Body of pancreas (tissue), 4 donors: ENCODE results near the gene MAP7D1. TPM values are rescaled to one million over a fixed set of nuclear protein-coding genes. Genes with fewer than 3 reads are reported as not detected.

Experiments used
- ATAC-seq: fragments of 150-250 bp; one replicate; pipeline ENCODE4 v1.9.1; 2016
- DNase-seq, 4 donors: peaks; one replicate each; pipeline ENCODE4 v3.0.0-alpha.2; 2019
- H3K27ac ChIP-seq, 4 donors: fragments of 200-600 bp; sonication (generic); 1 replicate in 3 of 4; 2 replicates in 1 of 4; pipeline versions ENCODE4 v1.5.1 to v1.6.1; 2016 to 2019; ENCODE audit warnings: mild to moderate bottlenecking in 1 of 4, mixed read lengths in 1 of 4, moderate library complexity in 1 of 4
- H3K27me3 ChIP-seq, 2 donors: fragments of 200-600 bp; sonication (generic); one replicate each; pipeline ENCODE4 v1.6.0; 2016; ENCODE audit warnings: mild to moderate bottlenecking in 1 of 2
- H3K36me3 ChIP-seq, 2 donors: fragments of 200-600 bp; sonication (generic); replicated peaks in 1 of 2; 2 replicates each; pipeline ENCODE4 v1.5.1; 2016; ENCODE audit warnings: low read depth in 2 of 2; ENCODE audit not compliant: insufficient read depth in 1 of 2
- H3K4me1 ChIP-seq: fragments of 200-600 bp; sonication (generic); one replicate; pipeline ENCODE4 v1.6.0; 2016
- H3K4me3 ChIP-seq, 2 donors: fragments of 200-600 bp; sonication (generic); 1 replicate in 1 of 2; 2 replicates in 1 of 2; pipeline ENCODE4 v1.5.1; 2016 to 2019
- H3K9me3 ChIP-seq, 3 donors: fragments of 200-600 bp; sonication (generic); 1 replicate in 2 of 3; 2 replicates in 1 of 3; pipeline ENCODE4 v1.5.1; 2016
- POLR2A ChIP-seq, 3 donors: fragments of 450-650 bp; IDR thresholded peaks; one replicate each; pipeline ENCODE4 v1.6.1; 2016; ENCODE audit warnings: antibody characterized with exemption in 3 of 3, mild to moderate bottlenecking in 2 of 3
- WGBS, 2 donors: methylation state at CpG; one replicate each; pipeline ENCODE4 v1.1.5; 2017; 5-methylcytosine and 5-hydroxymethylcytosine counted together
- intact Hi-C: fragments of 100-400 bp; cut with DNase I; formaldehyde crosslinking; loops from one replicate; pipeline ENCODE4 v1.15.1; 2023
- total RNA-seq, 2 donors: library from RNA; depleted of rRNA; stranded (reverse); fragments of >200 nt; gene quantifications; one replicate each; pipeline ENCODE4 v1.1.0, GENCODE V29; 2016
- TF ChIP-seq, protein P1 (sequence below), 7 experiments: fragments of 450-650 bp in 4 of 7; fragments of 200-600 bp in 3 of 7; sonication (generic) in 3 of 7; IDR thresholded peaks; one replicate each; pipeline ENCODE4 v1.5.1; 2016 to 2019; ENCODE audit warnings: antibody characterized with exemption in 7 of 7

MAP7D1 gene
- total RNA-seq = 10 to 100 TPM; 32.9 to 97.2 TPM

GRCh38 chr1:36155408-36156328 lies at the start of gene MAP7D1:
Gene MAP7D1, plus strand, starts transcription at chr1:36156160. Its CDS starts 258 bp downstream, at chr1:36156418.
- Histone ChIP-seq H3K27ac (peak within 1 kb of the TSS; percentile 91 to 99 (median 94)), H3K36me3 (no peaks in the 10 kb centered on the region), H3K4me3 (peak within 1 kb of the TSS; percentile 74 to 90), H3K27me3 (no peaks in the 10 kb centered on the region), H3K4me1 (peaks cover 55% of the 10 kb centered on the region), H3K9me3 (no peaks in the 10 kb centered on the region)
- ATAC-seq = peak; percentile 88
- 0 to 3% methylated on average over 16 to 68 of the region's 88 CpGs for WGBS, 2 donors
- TF ChIP-seq, protein P1, sequence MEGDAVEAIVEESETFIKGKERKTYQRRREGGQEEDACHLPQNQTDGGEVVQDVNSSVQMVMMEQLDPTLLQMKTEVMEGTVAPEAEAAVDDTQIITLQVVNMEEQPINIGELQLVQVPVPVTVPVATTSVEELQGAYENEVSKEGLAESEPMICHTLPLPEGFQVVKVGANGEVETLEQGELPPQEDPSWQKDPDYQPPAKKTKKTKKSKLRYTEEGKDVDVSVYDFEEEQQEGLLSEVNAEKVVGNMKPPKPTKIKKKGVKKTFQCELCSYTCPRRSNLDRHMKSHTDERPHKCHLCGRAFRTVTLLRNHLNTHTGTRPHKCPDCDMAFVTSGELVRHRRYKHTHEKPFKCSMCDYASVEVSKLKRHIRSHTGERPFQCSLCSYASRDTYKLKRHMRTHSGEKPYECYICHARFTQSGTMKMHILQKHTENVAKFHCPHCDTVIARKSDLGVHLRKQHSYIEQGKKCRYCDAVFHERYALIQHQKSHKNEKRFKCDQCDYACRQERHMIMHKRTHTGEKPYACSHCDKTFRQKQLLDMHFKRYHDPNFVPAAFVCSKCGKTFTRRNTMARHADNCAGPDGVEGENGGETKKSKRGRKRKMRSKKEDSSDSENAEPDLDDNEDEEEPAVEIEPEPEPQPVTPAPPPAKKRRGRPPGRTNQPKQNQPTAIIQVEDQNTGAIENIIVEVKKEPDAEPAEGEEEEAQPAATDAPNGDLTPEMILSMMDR (IDR thresholded peaks at IDR 0.05) = no peak
- TF ChIP-seq POLR2A (IDR thresholded peaks at IDR 0.05) = peak; percentile 61 to 95 (median 94)
- intact Hi-C loops = no loop called here
- DNase-seq = peak; percentile 85 to 89 (median 88)

DNA sequence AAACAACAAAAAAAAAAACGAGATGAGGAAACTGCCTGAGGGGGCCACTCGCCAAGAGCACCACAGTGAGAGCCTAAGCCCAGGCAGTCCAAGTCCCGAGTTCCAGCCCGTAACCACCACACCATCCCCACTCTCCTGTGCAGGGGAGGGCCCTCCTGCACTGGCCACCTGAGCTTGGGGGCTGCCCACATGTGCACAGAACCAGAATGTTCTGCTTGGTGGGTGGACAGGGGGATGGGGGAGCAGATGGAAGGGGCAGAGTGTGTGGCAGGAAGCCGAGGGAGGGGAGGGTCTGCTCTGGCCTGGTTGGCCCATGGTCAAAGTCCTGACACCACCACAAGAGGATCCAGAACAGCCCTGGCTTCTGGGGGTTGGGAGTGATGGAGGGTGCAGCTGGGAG lies 49.7 kb upstream of the MAP7D1 start:
- 41% methylated on average over 5 of the region's 5 CpGs for WGBS, 2 donors
- no peaks in the 10 kb centered on the region for H3K9me3 ChIP-seq
- intact Hi-C loops = no loop called here
- no peak for ATAC-seq
- H3K4me3 ChIP-seq = no peak overlapping the region
- no peaks in the 10 kb centered on the region for H3K4me1 ChIP-seq
- no peak overlapping the region for H3K27ac ChIP-seq
- H3K27me3 ChIP-seq = no peaks in the 10 kb centered on the region
- TF ChIP-seq, protein P1 (IDR thresholded peaks at IDR 0.05) = no peak
- no peak for TF ChIP-seq POLR2A (IDR thresholded peaks at IDR 0.05)
- no peak for DNase-seq
- H3K36me3 ChIP-seq = no peaks in the 10 kb centered on the region

DNA sequence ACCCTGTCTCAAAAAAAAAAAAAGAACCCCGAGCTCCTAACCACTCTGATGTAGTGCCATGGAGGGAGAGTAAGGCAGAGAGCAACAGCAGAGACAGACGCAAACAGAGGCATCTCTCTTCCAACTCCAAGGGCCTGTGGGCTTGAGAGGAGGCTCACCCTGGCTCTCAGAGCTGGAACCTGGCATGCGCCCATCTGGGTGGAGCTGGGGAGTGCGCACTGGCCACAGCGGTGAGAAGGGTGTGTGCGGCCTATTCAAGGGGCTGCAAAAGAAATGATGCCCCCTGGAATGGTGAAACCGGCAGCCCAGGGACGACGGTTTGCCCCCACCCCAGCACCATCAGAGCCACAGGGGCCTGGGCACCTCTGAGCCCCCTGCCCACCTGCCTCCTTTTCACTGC lies 48.6 kb upstream of the MAP7D1 start:
- 72 to 85% methylated on average over 5 to 9 of the region's 9 CpGs for WGBS, 2 donors
- H3K4me1 ChIP-seq = no peaks in the 10 kb centered on the region
- no peaks in the 10 kb centered on the region for H3K36me3 ChIP-seq
- DNase-seq (no peak), ATAC-seq (no peak)
- no peaks in the 10 kb centered on the region for H3K9me3 ChIP-seq
- H3K27me3 ChIP-seq = no peaks in the 10 kb centered on the region
- no peak for TF ChIP-seq POLR2A (IDR thresholded peaks at IDR 0.05)
- TF ChIP-seq, protein P1 (IDR thresholded peaks at IDR 0.05) = no peak
- no peak overlapping the region for H3K4me3 ChIP-seq
- no peak overlapping the region for H3K27ac ChIP-seq
- intact Hi-C loops = no loop called here

- 41 to 72% methylated on average over 9 to 14 of the region's 14 CpGs for WGBS, 2 donors
- DNase-seq (no peak), ATAC-seq (no peak)
- Histone ChIP-seq H3K36me3 (no peaks in the 10 kb centered on the region), H3K4me3 (no peak overlapping the region), H3K9me3 (no peaks in the 10 kb centered on the region), H3K4me1 (no peaks in the 10 kb centered on the region), H3K27ac (no peak overlapping the region), H3K27me3 (no peaks in the 10 kb centered on the region)
- intact Hi-C loops = no loop called here
- no peak for TF ChIP-seq POLR2A (IDR thresholded peaks at IDR 0.05)
- TF ChIP-seq, protein P1 (IDR thresholded peaks at IDR 0.05) = no peak
These were observed 47.6 kb upstream of the MAP7D1 start for GRCh38 chr1:36108314-36108713.
